Ovary (tissue), 10 donors: Measurements from ENCODE around the gene MARCHF2. TPM values are rescaled to one million over a fixed set of nuclear protein-coding genes. Genes with fewer than 3 reads are reported as not detected.

Experiments used
- DNase-seq, 5 donors: peaks; one replicate each; pipeline ENCODE4 v3.0.0-alpha.2; 2019 to 2020
- H3K27ac ChIP-seq, 2 donors: fragments of 200-600 bp; one replicate each; pipeline versions ENCODE4 v1.5.1 to v1.8.0; 2019 to 2022
- H3K27me3 ChIP-seq: fragments of 200-600 bp; one replicate; pipeline ENCODE4 v1.8.0; 2022
- H3K36me3 ChIP-seq: fragments of 200-600 bp; sonication (generic); one replicate; pipeline ENCODE4 v1.5.1; 2019
- H3K4me1 ChIP-seq: one replicate; pipeline ENCODE4 v1.8.1; 2013; ENCODE audit warnings: mild to moderate bottlenecking, moderate library complexity; ENCODE audit not compliant: insufficient read depth
- H3K4me3 ChIP-seq: fragments of 200-600 bp; sonication (generic); one replicate; pipeline ENCODE4 v1.5.1; 2017
- H3K9me3 ChIP-seq, 2 donors: fragments of 200-600 bp in 1 of 2; sonication (generic) in 1 of 2; one replicate each; pipeline versions ENCODE4 v1.5.1 to v1.8.1; 2013 to 2019; ENCODE audit warnings: mild to moderate bottlenecking in 1 of 2, moderate library complexity in 1 of 2
- CTCF ChIP-seq, 3 donors: fragments of 450-650 bp in 2 of 3; fragments of 200-600 bp in 1 of 3; IDR thresholded peaks; one replicate each; pipeline versions ENCODE4 v1.5.1 to v1.8.0; 2016 to 2022; ENCODE audit warnings: antibody characterized with exemption in 3 of 3, mild to moderate bottlenecking in 1 of 3
- EP300 ChIP-seq: sonication (generic); formaldehyde crosslinking; IDR thresholded peaks from one replicate; pipeline ENCODE4 v1.6.1; 2017; ENCODE audit warnings: antibody characterized with exemption
- POLR2A ChIP-seq: fragments of 450-650 bp; IDR thresholded peaks from one replicate; pipeline ENCODE4 v1.6.1; 2017; ENCODE audit warnings: antibody characterized with exemption, mild to moderate bottlenecking, moderate library complexity
- WGBS, 3 donors: extraction: QIAGEN DNeasy Blood & Tissue Kit in 1 of 3; methylation state at CpG; one replicate each; pipeline versions ENCODE4 v1.1.5 to v1.1.7; 2013 to 2017; 5-methylcytosine and 5-hydroxymethylcytosine counted together
- intact Hi-C, 4 donors: fragments of 100-400 bp; cut with DNase I; formaldehyde crosslinking; loops; one replicate each; pipeline versions ENCODE4 v1.11.0 to v1.15.1; 2022 to 2023
- long read RNA-seq, 3 donors: library from polyadenylated mRNA in 2 of 3; unstranded in 2 of 3; transcript quantifications; one replicate each; pipeline ENCODE4 v2.0.0 and lab custom pipeline, GENCODE V29; 2021 to 2026
- polyA plus RNA-seq, 2 donors: library from polyadenylated mRNA; stranded (reverse); fragments of 200-250 nt in 1 of 2; fragments of 350-450 nt in 1 of 2; fragmentation: Illumina TruSeq in 1 of 2; extraction: RNeasy Lipid Tissue Mini Kit (QIAGEN cat#74804) in 1 of 2; gene quantifications; one replicate each; pipeline ENCODE4 v1.2.3, GENCODE V29; 2013 to 2014
- total RNA-seq, 7 donors: library from RNA; depleted of rRNA in 2 of 7; stranded (reverse); fragments of >200 nt in 2 of 7; fragmentation: NEBNext Ultra II Directional in 3 of 7; extraction: Animal tissue kit (Norgen Biotek cat#: 25700) in 3 of 7; gene quantifications; one replicate each; pipeline versions ENCODE4 v1.1.0 to v1.2.4, GENCODE V29; 2016 to 2023
- donor health status: DM: no; HTN: no; CAD: no; lungs with moderate emphysema.
- donor health status: DM: no; HTN: no; CAD: no.
- donor health status: Bipolar disorder and iron deficiency.
- donor health status: DM: yes; HTN: yes; CAD: no.
- donor health status: DM: no; HTN: no; CAD: no.
- donor health status: DM: yes; HTN: yes; CAD: no.

The MARCHF2 gene, protein sequence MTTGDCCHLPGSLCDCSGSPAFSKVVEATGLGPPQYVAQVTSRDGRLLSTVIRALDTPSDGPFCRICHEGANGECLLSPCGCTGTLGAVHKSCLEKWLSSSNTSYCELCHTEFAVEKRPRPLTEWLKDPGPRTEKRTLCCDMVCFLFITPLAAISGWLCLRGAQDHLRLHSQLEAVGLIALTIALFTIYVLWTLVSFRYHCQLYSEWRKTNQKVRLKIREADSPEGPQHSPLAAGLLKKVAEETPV
- total RNA-seq (10 to 100 TPM; 20.7 to 62.7 (median 27.2) TPM), polyA plus RNA-seq (10 to 100 TPM; 13.8 to 22.0 TPM)
- long read RNA-seq, donor 1, partial matches to known transcripts: 1 of 1 reads
- long read RNA-seq, donor 1, other reads (novel, unspliced or antisense): 0 of 1 reads
- long read RNA-seq, donor 2, partial matches to known transcripts: 0 of 3 reads
- long read RNA-seq, donor 2, other reads (novel, unspliced or antisense): 0 of 3 reads
- long read RNA-seq, donor 3, transcript MARCH2-201 (5 exons, 1,376 nt): major isoform, 22 of 63 reads
- long read RNA-seq, donor 3, partial matches to known transcripts: 3 of 63 reads
- long read RNA-seq, donor 3, other reads (novel, unspliced or antisense): 36 of 63 reads

DNA sequence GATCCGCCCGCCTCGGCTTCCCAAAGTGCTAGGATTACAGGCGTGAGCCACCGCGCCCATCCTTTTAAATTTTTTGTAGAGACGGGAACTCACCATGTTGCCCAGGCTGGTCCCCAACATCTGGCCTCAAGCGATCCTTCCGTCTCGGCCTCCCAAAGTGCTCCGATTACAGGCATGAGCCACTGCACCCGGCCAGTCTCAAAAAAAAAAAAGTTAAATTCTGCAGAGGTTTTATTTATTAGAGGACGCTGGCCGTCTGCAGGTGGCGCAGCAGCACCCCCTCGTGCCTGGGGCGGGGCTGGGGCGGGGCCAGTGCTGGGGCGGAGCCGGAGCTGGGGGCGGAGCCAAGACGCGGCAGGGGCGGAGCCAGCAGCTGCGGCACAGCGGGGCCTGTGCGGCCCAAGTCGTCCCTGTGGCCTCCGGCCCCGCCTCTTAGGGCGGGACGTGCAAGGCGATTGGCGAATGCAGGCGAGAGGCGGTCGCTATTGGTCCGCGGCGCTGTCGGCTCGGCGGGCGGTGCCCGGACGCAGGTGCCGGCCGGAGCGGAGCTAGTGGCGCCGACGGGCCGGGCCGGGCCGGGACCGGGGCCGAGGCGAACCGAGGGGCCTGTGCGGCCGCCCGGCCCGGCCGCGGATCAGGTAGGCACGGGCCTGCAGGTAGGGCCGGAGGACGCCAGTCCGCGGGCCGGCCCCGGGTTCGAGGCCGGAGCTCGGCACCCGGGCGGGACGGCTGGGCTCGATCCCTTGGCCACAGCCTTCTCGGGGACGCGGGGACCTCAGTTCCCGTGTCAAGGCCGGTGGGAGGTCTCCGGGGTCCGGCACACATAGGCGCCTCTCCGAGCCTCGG is at the start of gene MARCHF2:
Gene MARCHF2 (plus strand): TSS at position 523 of the 846 bp plus-strand sequence. CDS start 8,536 bp downstream, outside the sequence.
- H3K27me3 ChIP-seq: no peaks in the 10 kb centered on the region
- TF ChIP-seq CTCF (IDR thresholded peaks at IDR 0.05) (peak; percentile 62 to 70 (median 65)), EP300 (no peak), POLR2A (peak; percentile 41)
- peak within 1 kb of the TSS; percentile 67 for H3K4me3 ChIP-seq
- H3K9me3 ChIP-seq: no peaks in the 10 kb centered on the region
- DNase-seq: peak; percentile 95 to 99 (median 97)
- 3 to 6% (median 4%) methylated on average over 58 to 88 of the region's 89 CpGs for WGBS, 3 donors
- no peak within 1 kb of the TSS for H3K27ac ChIP-seq
- intact Hi-C loops: loop anchor here in 2 of 4 donors (2.0 to 5.0 kb wide), 2 partner anchors 32 to 94 kb away; partner anchors contain the start of gene HNRNPM (in 1 of the 2)
- H3K36me3 ChIP-seq: no peaks in the 10 kb centered on the region
- H3K4me1 ChIP-seq: peaks cover 5% of the 10 kb centered on the region

DNA sequence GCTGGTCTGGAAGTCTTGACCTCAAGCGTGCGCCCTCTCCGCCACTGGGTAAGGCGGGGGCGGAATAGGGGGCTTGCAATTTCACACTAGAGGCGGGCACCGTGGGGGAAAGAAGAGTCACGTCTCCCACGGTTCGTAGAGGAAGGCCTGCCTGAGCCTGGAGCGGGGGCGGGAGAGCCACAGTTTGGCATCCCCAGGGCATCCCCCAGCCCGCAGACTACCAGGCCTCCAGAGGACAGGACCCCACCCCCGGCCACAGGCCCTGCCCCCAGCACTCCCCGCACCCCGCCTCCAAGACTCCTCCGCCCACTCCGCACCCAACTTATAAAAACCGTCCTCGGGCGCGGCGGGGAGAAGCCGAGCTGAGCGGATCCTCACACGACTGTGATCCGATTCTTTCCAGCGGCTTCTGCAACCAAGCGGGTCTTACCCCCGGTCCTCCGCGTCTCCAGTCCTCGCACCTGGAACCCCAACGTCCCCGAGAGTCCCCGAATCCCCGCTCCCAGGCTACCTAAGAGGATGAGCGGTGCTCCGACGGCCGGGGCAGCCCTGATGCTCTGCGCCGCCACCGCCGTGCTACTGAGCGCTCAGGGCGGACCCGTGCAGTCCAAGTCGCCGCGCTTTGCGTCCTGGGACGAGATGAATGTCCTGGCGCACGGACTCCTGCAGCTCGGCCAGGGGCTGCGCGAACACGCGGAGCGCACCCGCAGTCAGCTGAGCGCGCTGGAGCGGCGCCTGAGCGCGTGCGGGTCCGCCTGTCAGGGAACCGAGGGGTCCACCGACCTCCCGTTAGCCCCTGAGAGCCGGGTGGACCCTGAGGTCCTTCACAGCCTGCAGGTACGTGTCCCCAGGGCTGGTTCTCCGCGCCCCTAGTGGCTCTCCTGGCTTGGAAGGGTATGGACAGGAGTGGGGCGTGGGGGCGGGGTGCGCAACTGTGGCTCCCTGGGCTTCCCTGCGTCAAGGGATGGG is 49.0 kb upstream of the MARCHF2 start, which contains the start of gene ANGPTL4:
Gene ANGPTL4 (plus strand): TSS at position 353 of the 969 bp plus-strand sequence. CDS start 167 bp downstream, at position 520.
- no peak within 1 kb of the TSS for H3K27ac ChIP-seq
- WGBS, 3 donors: 1 to 2% (median 1%) methylated on average over 74 to 81 of the region's 81 CpGs
- H3K9me3 ChIP-seq: no peaks in the 10 kb centered on the region
- TF ChIP-seq EP300 (no peak), POLR2A (peak; percentile 58), CTCF (IDR thresholded peaks at IDR 0.05) (no peak)
- H3K27me3 ChIP-seq: no peaks in the 10 kb centered on the region
- H3K4me1 ChIP-seq: peaks cover 36% of the 10 kb centered on the region
- H3K4me3 ChIP-seq: peak within 1 kb of the TSS; percentile 55
- intact Hi-C loops: no loop called here
- no peaks in the 10 kb centered on the region for H3K36me3 ChIP-seq
- peak in 4 of 5 donors; percentile 36 to 79 (median 62) for DNase-seq

GRCh38 chr19:8366121-8366581 is 47.0 kb upstream of the MARCHF2 start:
- Histone ChIP-seq H3K36me3 (no peaks in the 10 kb centered on the region), H3K9me3 (no peaks in the 10 kb centered on the region), H3K27ac (no peak overlapping the region), H3K4me1 (peaks cover 41% of the 10 kb centered on the region), H3K4me3 (no peak overlapping the region), H3K27me3 (no peaks in the 10 kb centered on the region)
- TF ChIP-seq CTCF (IDR thresholded peaks at IDR 0.05): no peak
- TF ChIP-seq POLR2A: no peak
- no peak for TF ChIP-seq EP300
- DNase-seq: no peak
- intact Hi-C loops: no loop called here
- WGBS, 3 donors: 93 to 98% (median 95%) methylated on average over 7 to 11 of the region's 11 CpGs
